ENCODE measurements around the gene TBC1D3B. TPM values are rescaled to one million over a fixed set of nuclear protein-coding genes. Genes with fewer than 3 reads are reported as not detected.
"Not testable (repeated sequence)": the region's sequence is repeated elsewhere in the genome, so short reads cannot be mapped to it uniquely, and the experiment has no call there.

TBC1D3B gene
- total RNA-seq, 4 donors from 2014 or later, result 3.4 to 69.3 (median 11.7) TPM

GRCh38 chr17:36127199-36127893, 49.1 kb downstream of the TBC1D3B start:
- Histone ChIP-seq H3K27ac (peak overlapping the region in 2 of 4 donors; percentile 48 to 74), H3K4me3 (no peak overlapping the region), H3K27me3 (no peaks in the 10 kb centered on the region), H3K36me3 (no peaks in the 10 kb centered on the region), H3K9me3 (peaks cover 0 to 20% (median 8%) of the 10 kb centered on the region in 4 donors), H3K4me1 (peaks cover 0 to 24% (median 13%) of the 10 kb centered on the region in 4 donors)
- no peak for TF ChIP-seq POLR2A (IDR thresholded peaks at IDR 0.05)
- TF ChIP-seq CTCF (IDR thresholded peaks at IDR 0.05), result no peak
- peak in 2 of 3 donors; percentile 79 to 84 for DNase-seq

GRCh38 chr17:36124879-36125824, 51.3 kb downstream of the TBC1D3B start:
- TF ChIP-seq POLR2A (IDR thresholded peaks at IDR 0.05) (no peak), CTCF (IDR thresholded peaks at IDR 0.05) (no peak)

GRCh38 chr17:36123431-36123830, 53.0 kb downstream of the TBC1D3B start:
- Histone ChIP-seq H3K4me1 (peaks cover 0 to 21% (median 9%) of the 10 kb centered on the region in 4 donors), H3K36me3 (no peaks in the 10 kb centered on the region), H3K9me3 (peaks cover 0 to 20% (median 8%) of the 10 kb centered on the region in 4 donors), H3K4me3 (no peak overlapping the region), H3K27ac (no peak overlapping the region), H3K27me3 (no peaks in the 10 kb centered on the region)
- TF ChIP-seq CTCF (IDR thresholded peaks at IDR 0.05) (no peak), POLR2A (IDR thresholded peaks at IDR 0.05) (no peak)
- no peak for DNase-seq

More at GRCh38 chr17:36124879-36125824, 51.3 kb downstream of the TBC1D3B start:
- no peak for DNase-seq
- Histone ChIP-seq H3K4me1 (peaks cover 0 to 24% (median 13%) of the 10 kb centered on the region in 4 donors), H3K27me3 (no peaks in the 10 kb centered on the region), H3K27ac (no peak overlapping the region), H3K4me3 (no peak overlapping the region), H3K36me3 (no peaks in the 10 kb centered on the region), H3K9me3 (peaks cover 0 to 20% (median 8%) of the 10 kb centered on the region in 4 donors)

GRCh38 chr17:36121099-36121498, 55.3 kb downstream of the TBC1D3B start:
- H3K27ac ChIP-seq, H3K27me3 ChIP-seq, H3K4me3 ChIP-seq, DNase-seq, H3K4me1 ChIP-seq, H3K36me3 ChIP-seq: not testable (repeated sequence)
- peaks cover 0 to 14% (median 7%) of the 10 kb centered on the region in 4 donors for H3K9me3 ChIP-seq

- Histone ChIP-seq H3K4me3 (no peak overlapping the region), H3K27me3 (no peaks in the 10 kb centered on the region), H3K36me3 (no peaks in the 10 kb centered on the region), H3K27ac (no peak overlapping the region), H3K4me1 (no peaks in the 10 kb centered on the region), H3K9me3 (peaks cover 0 to 5% (median 2%) of the 10 kb centered on the region in 4 donors)
- DNase-seq, result no peak
- TF ChIP-seq CTCF (IDR thresholded peaks at IDR 0.05), result no peak
- TF ChIP-seq POLR2A (IDR thresholded peaks at IDR 0.05), result no peak
Observed at GRCh38 chr17:36120221-36120620, 56.2 kb downstream of the TBC1D3B start.
